HG02763 (cell line): Measurements from ENCODE around the gene MPV17L2.

Experiments used
- ATAC-seq: cut with Tn5 transposase; IDR thresholded peaks from one replicate; pipeline ENCODE4 v1.9.1; 2021; ENCODE audit warnings: mild to moderate bottlenecking, moderate library complexity; ENCODE audit not compliant: unreplicated experiment

The MPV17L2 gene

GRCh38 chr19:18160493-18160970, 32.5 kb upstream of the MPV17L2 start:
- no peak for ATAC-seq

GRCh38 chr19:18160971-18161635, 31.9 kb upstream of the MPV17L2 start:
- peak; percentile 69 for ATAC-seq

- peak; percentile 11 for ATAC-seq
Measured at GRCh38 chr19:18161636-18162002, 31.4 kb upstream of the MPV17L2 start.

GRCh38 chr19:18164072-18164471, 28.9 kb upstream of the MPV17L2 start:
- ATAC-seq = no peak

GRCh38 chr19:18165794-18166544, 27.0 kb upstream of the MPV17L2 start:
- no peak for ATAC-seq

GRCh38 chr19:18167011-18167410, 26.0 kb upstream of the MPV17L2 start:
- ATAC-seq = no peak

- ATAC-seq = peak; percentile 40
Measured at GRCh38 chr19:18167975-18168645, 24.9 kb upstream of the MPV17L2 start.

GRCh38 chr19:18168673-18169381, 24.2 kb upstream of the MPV17L2 start:
- ATAC-seq = no peak

GRCh38 chr19:18170714-18171255, 22.2 kb upstream of the MPV17L2 start:
- no peak for ATAC-seq

GRCh38 chr19:18171605-18172327, 21.3 kb upstream of the MPV17L2 start:
- no peak for ATAC-seq

- ATAC-seq = no peak
Measured at GRCh38 chr19:18172331-18173053, 20.5 kb upstream of the MPV17L2 start.

- ATAC-seq = no peak
Measured at GRCh38 chr19:18173054-18173571, 19.9 kb upstream of the MPV17L2 start.

GRCh38 chr19:18173572-18174288, 19.3 kb upstream of the MPV17L2 start, which contains the start of gene IFI30:
Gene IFI30 (plus strand): TSS chr19:18173813. CDS start chr19:18173842, 29 bp downstream.
- ATAC-seq = peak; percentile 48

- ATAC-seq = no peak
Measured at GRCh38 chr19:18174983-18175382, 18.0 kb upstream of the MPV17L2 start.

- ATAC-seq = no peak
Measured at GRCh38 chr19:18176367-18177310, 16.4 kb upstream of the MPV17L2 start.

- no peak for ATAC-seq
Measured at GRCh38 chr19:18179957-18180356, 13.1 kb upstream of the MPV17L2 start.

- no peak for ATAC-seq
Measured at GRCh38 chr19:18183529-18183928, 9.5 kb upstream of the MPV17L2 start.
